GM12801 (cell line): ENCODE results near the gene SLX4IP.

Source experiments
- TF ChIP-seq, protein P1 (sequence below): IDR thresholded peaks from one replicate; pipeline ENCODE4 v1.5.1; 2011; ENCODE audit warnings: control low read depth; ENCODE audit not compliant: insufficient read length; ENCODE audit errors: extremely low read depth

Gene SLX4IP

DNA sequence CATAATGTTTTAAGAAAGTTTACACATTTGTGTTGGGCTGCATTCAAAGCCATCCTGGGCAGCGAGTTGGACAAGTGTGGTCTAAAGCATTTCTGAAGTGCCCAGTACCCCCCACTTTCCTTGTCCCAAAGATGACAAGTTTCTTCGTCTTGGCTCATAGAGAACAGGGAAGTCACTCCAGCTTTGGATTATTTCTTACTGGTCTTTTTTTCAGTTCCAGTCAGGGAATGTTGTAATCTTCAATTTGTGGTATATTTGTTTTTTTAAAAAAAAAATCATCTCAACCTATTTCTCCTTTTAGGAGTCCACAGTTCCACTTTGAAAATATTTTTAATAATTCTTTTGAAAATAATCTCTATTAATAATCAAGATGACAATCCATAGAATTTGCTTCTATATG, 34.0 kb downstream of the SLX4IP start:
- TF ChIP-seq, protein P1, sequence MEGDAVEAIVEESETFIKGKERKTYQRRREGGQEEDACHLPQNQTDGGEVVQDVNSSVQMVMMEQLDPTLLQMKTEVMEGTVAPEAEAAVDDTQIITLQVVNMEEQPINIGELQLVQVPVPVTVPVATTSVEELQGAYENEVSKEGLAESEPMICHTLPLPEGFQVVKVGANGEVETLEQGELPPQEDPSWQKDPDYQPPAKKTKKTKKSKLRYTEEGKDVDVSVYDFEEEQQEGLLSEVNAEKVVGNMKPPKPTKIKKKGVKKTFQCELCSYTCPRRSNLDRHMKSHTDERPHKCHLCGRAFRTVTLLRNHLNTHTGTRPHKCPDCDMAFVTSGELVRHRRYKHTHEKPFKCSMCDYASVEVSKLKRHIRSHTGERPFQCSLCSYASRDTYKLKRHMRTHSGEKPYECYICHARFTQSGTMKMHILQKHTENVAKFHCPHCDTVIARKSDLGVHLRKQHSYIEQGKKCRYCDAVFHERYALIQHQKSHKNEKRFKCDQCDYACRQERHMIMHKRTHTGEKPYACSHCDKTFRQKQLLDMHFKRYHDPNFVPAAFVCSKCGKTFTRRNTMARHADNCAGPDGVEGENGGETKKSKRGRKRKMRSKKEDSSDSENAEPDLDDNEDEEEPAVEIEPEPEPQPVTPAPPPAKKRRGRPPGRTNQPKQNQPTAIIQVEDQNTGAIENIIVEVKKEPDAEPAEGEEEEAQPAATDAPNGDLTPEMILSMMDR, result no peak

DNA sequence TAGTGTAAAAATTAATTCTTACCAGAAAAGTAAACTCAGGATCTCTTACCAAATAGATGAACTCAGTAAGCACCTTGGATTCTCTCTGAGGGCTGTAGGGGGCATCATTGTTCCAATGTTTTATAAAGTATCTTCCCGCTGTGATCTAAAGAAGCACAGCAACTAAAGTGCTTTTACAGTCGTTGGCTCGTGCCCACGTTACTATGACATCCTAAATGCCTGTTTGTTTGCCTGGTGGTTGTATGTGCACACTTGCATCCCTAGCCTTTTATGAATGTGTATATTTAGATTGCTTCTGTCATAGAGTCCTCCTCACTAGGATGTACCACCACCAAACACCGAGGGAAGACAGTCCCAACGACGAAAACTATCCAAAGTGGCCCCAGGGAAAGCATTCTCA, 34.5 kb downstream of the SLX4IP start:
- TF ChIP-seq, protein P1, result no peak

DNA sequence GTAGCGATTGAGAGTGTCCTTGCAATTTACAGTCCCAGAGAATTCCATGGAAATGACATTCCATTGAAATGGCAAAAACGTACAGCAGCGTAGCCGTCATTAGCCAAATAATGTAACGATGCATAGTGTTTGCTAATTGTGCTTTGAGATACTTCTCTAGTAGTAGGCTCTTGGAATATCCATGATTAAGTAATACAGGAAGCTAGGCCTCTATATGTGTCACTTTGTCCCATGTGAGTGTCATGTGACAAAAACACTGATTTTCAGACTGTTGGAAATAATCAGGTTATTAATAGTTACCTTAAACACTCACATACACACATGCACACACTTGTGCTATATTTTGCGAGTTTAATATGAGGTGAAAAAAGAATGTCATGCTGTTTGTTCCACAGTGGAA, 35.2 kb downstream of the SLX4IP start:
- TF ChIP-seq, protein P1, result no peak

DNA sequence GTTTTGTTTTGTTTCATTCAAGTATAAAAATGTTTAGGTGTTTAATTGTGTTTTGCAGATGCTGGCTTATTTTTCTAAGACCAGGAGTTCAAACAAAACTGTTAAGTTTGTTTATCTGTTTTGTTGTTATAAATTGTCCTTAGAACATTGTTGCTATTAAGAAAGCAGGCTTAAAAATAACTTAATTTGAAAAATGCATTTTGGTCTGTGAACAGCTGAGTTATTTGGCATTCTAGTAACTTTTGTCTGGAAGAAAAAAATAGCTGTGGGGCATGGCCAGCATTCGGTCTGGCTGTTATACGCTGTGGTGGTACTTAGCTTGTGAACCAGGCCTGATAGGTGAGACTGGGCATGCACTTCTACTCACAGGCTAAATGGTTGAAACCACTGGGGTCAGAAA, 37.8 kb downstream of the SLX4IP start:
- TF ChIP-seq, protein P1, result no peak

DNA sequence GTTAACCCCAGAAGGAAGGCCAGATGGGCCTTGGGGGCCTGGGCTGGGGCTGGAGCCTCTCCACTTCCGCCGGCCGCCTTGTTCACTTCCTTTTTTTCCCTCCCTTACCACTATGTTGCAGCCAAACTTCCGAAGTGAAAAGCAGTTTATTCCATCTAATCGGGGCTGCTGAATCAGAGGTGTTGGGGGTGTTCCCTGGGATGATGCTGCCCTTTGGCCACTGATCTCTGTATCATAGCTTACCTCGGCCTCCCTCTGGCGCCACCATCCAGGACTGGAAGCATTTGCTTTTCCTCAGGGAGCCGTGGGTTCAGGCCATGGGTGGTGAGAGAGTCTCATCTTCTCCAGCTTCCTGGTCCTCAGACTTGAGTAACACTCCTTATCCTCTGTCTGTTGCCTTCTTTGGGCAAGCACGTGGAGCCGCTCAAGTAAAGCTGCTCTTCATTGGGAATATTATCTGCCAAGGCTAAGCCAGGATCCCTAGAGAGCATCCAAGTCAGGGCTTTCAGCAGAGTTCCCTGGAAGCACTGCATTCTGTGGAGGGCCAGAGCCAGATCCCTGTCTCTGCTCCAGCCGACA, 39.6 kb downstream of the SLX4IP start:
- TF ChIP-seq, protein P1, result no peak

DNA sequence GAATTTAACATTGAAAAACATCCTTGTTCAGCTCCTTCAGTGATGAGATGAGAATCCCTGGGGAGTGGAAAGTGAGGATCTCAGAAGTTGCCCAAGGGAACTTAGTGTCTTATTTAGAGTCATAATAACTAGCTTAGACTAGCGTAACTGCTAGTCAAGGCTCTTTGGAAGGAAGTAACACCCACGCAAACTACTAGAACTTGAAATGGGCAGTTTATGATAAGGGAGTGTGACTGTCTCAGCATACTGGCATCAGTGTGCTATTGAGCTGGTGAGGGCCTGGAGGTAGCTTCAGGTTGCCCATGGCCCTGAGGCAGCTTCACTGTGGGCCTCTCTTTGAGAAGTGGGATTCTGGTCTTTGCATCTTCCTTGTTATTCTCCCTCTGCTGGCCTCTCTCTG, 40.1 kb downstream of the SLX4IP start:
- TF ChIP-seq, protein P1, result no peak

DNA sequence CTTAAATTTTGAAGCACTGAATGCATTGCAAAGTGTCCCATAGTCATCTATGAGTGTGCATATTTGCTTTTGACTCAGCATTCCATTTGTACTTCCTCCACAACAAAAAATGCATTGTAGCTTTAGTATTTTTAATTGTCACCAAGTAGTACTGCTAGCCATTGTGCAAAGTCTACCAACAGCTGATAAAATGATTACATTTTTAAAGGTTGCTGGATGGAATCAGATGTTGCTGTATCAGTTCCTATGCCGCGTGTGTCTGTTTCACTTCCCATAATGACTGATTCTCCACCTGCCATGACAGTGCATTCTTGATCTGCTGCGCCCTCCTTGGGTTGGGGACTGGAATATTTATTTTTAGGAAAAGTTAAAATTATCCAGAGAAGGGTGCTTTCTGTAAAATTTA, 41.2 kb downstream of the SLX4IP start:
- TF ChIP-seq, protein P1, result no peak
